HepG2 (cell line): ENCODE results near the gene FGF21. TPM values are rescaled to one million over a fixed set of nuclear protein-coding genes. Genes with fewer than 3 reads are reported as not detected.
A peak's percentile ranks its signal among the peaks of the same experiment; 100 is the strongest.

Source experiments
- ASH2L ChIP-seq: fragments of 300-600, 200-600 bp; sonication (generic); IDR thresholded peaks from 2 replicates; pipeline ENCODE4 v1.7.0; 2017; ENCODE audit warnings: low read depth, mild to moderate bottlenecking, moderate library complexity, mixed read lengths, low read length; ENCODE audit not compliant: insufficient read length
- CC2D1A ChIP-seq: sonication (generic); formaldehyde crosslinking; IDR thresholded peaks from 2 replicates; pipeline ENCODE4 v1.8.1; 2023; ENCODE audit warnings: mild to moderate bottlenecking, missing genetic modification reagents
- CEBPB ChIP-seq: IDR thresholded peaks from 2 replicates; pipeline ENCODE4 v1.6.1; 2011; ENCODE audit warnings: low read depth, low read length, improper control_type of control experiment, borderline replicate concordance
- HHEX ChIP-seq: IDR thresholded peaks from 2 replicates; pipeline ENCODE4 v1.6.1; 2016; ENCODE audit warnings: control low read depth
- MEF2D ChIP-seq: sonication (generic); formaldehyde crosslinking; IDR thresholded peaks from 2 replicates; pipeline ENCODE4 v1.5.1; 2020; ENCODE audit warnings: mild to moderate bottlenecking, missing genetic modification reagents
- MTF1 ChIP-seq: sonication (generic); formaldehyde crosslinking; IDR thresholded peaks from 2 replicates; pipeline ENCODE4 v1.5.0; 2020; ENCODE audit warnings: missing genetic modification reagents
- POGZ ChIP-seq: sonication (generic); formaldehyde crosslinking; IDR thresholded peaks from 2 replicates; pipeline ENCODE4 v1.4.0; 2020; ENCODE audit warnings: mild to moderate bottlenecking, missing genetic modification reagents
- SCMH1 ChIP-seq: sonication (generic); formaldehyde crosslinking; IDR thresholded peaks from 2 replicates; pipeline ENCODE4 v1.9.0; 2021; ENCODE audit warnings: missing genetic modification reagents, mild to moderate bottlenecking, borderline replicate concordance
- ZBTB7B ChIP-seq: sonication (generic); formaldehyde crosslinking; IDR thresholded peaks from 2 replicates; pipeline ENCODE4 v1.4.0; 2020; ENCODE audit warnings: missing genetic modification reagents
- ZMAT3 ChIP-seq: sonication (generic); formaldehyde crosslinking; conservative IDR thresholded peaks from 2 replicates; pipeline ENCODE4 v1.7.0; 2021; ENCODE audit warnings: missing genetic modification reagents
- ZNF17 ChIP-seq: sonication (generic); formaldehyde crosslinking; IDR thresholded peaks from 2 replicates; pipeline ENCODE4 v1.5.0; 2020; ENCODE audit warnings: mild to moderate bottlenecking, missing genetic modification reagents
- ZNF234 ChIP-seq: sonication (generic); formaldehyde crosslinking; conservative IDR thresholded peaks from 2 replicates; pipeline ENCODE4 v1.5.1; 2020; ENCODE audit warnings: mild to moderate bottlenecking, missing genetic modification reagents
- ZNF235 ChIP-seq: sonication (generic); formaldehyde crosslinking; IDR thresholded peaks from 2 replicates; pipeline ENCODE4 v1.8.1; 2023; ENCODE audit warnings: mild to moderate bottlenecking, missing genetic modification reagents, borderline replicate concordance
- ZNF367 ChIP-seq: sonication (generic); formaldehyde crosslinking; IDR thresholded peaks from 2 replicates; pipeline ENCODE4 v1.4.0; 2020; ENCODE audit warnings: missing genetic modification reagents, borderline replicate concordance
- ZNF460 ChIP-seq: sonication (generic); formaldehyde crosslinking; IDR thresholded peaks from 2 replicates; pipeline ENCODE4 v1.5.1; 2020; ENCODE audit warnings: missing genetic modification reagents, mild to moderate bottlenecking, borderline replicate concordance
- ZNF530 ChIP-seq: sonication (generic); formaldehyde crosslinking; IDR thresholded peaks from 2 replicates; pipeline ENCODE4 v1.5.0; 2020; ENCODE audit warnings: low read depth, mild to moderate bottlenecking, missing genetic modification reagents
- ZNF547 ChIP-seq: sonication (generic); formaldehyde crosslinking; IDR thresholded peaks from 2 replicates; pipeline ENCODE4 v1.5.1; 2020; ENCODE audit warnings: mild to moderate bottlenecking, missing genetic modification reagents
- ZNF556 ChIP-seq: sonication (generic); formaldehyde crosslinking; IDR thresholded peaks from 2 replicates; pipeline ENCODE4 v1.4.0; 2020; ENCODE audit warnings: mild to moderate bottlenecking, missing genetic modification reagents, borderline replicate concordance
- polyA plus RNA-seq, 8 experiments: library from polyadenylated mRNA; depleted of rRNA in 3 of 8; stranded (reverse) in 7 of 8; unstranded in 1 of 8; fragments of >200 nt; fragmentation: Illumina TruSeq in 4 of 8; extraction: Trizol in 4 of 8; gene quantifications; 2 replicates each; pipeline versions ENCODE4 v1.2.1 to v1.2.3, GENCODE V29; 2011 to 2016; ENCODE audit warnings: low read depth in 4 of 8, missing spikeins in 1 of 8, mixed read lengths in 1 of 8; ENCODE audit not compliant: insufficient read depth in 1 of 8
- total RNA-seq, 5 experiments: library from RNA; depleted of rRNA; stranded (reverse); fragments of >200 nt; fragmentation: Illumina TruSeq; extraction: Trizol; gene quantifications; 2 replicates each; pipeline ENCODE4 v1.2.3, GENCODE V29; 2016; ENCODE audit warnings: low read depth in 1 of 5
- TF ChIP-seq, protein P1 (sequence below): IDR thresholded peaks from 2 replicates; pipeline ENCODE4 v1.6.1; 2016; ENCODE audit warnings: missing compliant biosample characterization, missing genetic modification reagents, borderline replicate concordance
- TF ChIP-seq, protein P2 (sequence below): sonication (generic); formaldehyde crosslinking; IDR thresholded peaks from 2 replicates; pipeline ENCODE4 v1.4.0; 2020; ENCODE audit warnings: missing genetic modification reagents
- TF ChIP-seq, protein P3 (sequence below): sonication (generic); formaldehyde crosslinking; IDR thresholded peaks from 2 replicates; pipeline ENCODE4 v1.5.1; 2020; ENCODE audit warnings: mild to moderate bottlenecking, moderate library complexity, missing genetic modification reagents
- TF ChIP-seq, protein P4 (sequence below): sonication (generic); formaldehyde crosslinking; IDR thresholded peaks from 2 replicates; pipeline ENCODE4 v1.4.0; 2020; ENCODE audit warnings: missing genetic modification reagents
- TF ChIP-seq, protein P5 (sequence below): sonication (generic); formaldehyde crosslinking; IDR thresholded peaks from 2 replicates; pipeline ENCODE4 v1.8.1; 2023; ENCODE audit warnings: missing genetic modification reagents, inconsistent platforms, borderline replicate concordance

Gene FGF21
- total and polyA plus RNA-seq, 2 of the 13 experiments (the other 11 are each of a cell fraction or from before 2014, with no cell fraction given): 0.17 TPM; not detected in 1

DNA sequence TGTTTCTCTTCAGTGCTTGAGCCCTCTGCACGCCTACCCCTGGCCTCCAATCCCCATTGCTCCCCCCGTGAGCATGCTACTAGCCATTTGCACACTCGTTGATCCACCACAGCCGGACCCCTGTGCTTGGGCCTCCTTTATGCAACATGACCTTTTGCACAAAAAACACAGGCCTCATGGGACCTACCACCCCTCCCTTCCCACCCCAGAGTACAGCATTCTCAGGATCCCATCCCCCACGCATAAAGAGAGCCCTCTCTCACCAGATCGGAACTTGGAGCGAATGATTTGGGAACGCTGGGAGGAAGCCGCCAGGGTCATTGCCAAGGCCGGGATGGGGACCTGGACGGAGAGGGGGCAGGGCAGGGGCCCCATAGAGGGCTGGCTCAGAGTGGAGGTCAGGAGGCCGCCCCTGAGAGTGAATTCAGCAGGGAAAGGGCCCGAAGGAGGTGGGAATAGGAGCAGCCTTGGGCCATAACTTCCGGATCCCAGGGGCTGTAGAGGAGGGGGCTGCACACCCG lies 36.6 kb upstream of the FGF21 start (continued):
- TF ChIP-seq HHEX (no peak), ZNF556 (CRISPR knock-in tag) (peak; percentile 74), CC2D1A (CRISPR knock-in tag) (no peak), MTF1 (no peak), ASH2L (no peak), POGZ (CRISPR knock-in tag) (no peak), ZNF530 (CRISPR knock-in tag) (no peak), ZNF234 (CRISPR knock-in tag) (no peak), ZNF235 (no peak), ZBTB7B (CRISPR knock-in tag) (peak; percentile 88), MEF2D (CRISPR knock-in tag) (no peak; the same call in 1 of the 2 replicates), ZNF17 (no peak), CEBPB (no peak), ZNF367 (CRISPR knock-in tag) (no peak), SCMH1 (no peak), ZNF547 (CRISPR knock-in tag) (0 out of 2 replicates have a peak, but pooled peaks have one; percentile 30), ZMAT3 (CRISPR knock-in tag) (no peak), ZNF460 (CRISPR knock-in tag) (peak; percentile 76; the same call in 1 of the 2 replicates)
- TF ChIP-seq, protein P1, sequence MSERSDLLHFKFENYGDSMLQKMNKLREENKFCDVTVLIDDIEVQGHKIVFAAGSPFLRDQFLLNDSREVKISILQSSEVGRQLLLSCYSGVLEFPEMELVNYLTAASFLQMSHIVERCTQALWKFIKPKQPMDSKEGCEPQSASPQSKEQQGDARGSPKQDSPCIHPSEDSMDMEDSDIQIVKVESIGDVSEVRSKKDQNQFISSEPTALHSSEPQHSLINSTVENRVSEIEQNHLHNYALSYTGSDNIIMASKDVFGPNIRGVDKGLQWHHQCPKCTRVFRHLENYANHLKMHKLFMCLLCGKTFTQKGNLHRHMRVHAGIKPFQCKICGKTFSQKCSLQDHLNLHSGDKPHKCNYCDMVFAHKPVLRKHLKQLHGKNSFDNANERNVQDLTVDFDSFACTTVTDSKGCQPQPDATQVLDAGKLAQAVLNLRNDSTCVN (CRISPR knock-in tag): no peak
- TF ChIP-seq, protein P2, sequence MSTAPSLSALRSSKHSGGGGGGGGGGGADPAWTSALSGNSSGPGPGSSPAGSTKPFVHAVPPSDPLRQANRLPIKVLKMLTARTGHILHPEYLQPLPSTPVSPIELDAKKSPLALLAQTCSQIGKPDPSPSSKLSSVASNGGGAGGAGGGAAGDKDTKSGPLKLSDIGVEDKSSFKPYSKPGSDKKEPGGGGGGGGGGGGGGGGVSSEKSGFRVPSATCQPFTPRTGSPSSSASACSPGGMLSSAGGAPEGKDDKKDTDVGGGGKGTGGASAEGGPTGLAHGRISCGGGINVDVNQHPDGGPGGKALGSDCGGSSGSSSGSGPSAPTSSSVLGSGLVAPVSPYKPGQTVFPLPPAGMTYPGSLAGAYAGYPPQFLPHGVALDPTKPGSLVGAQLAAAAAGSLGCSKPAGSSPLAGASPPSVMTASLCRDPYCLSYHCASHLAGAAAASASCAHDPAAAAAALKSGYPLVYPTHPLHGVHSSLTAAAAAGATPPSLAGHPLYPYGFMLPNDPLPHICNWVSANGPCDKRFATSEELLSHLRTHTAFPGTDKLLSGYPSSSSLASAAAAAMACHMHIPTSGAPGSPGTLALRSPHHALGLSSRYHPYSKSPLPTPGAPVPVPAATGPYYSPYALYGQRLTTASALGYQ (CRISPR knock-in tag): peak; percentile 70; the same call in 1 of the 2 replicates
- TF ChIP-seq, protein P3, sequence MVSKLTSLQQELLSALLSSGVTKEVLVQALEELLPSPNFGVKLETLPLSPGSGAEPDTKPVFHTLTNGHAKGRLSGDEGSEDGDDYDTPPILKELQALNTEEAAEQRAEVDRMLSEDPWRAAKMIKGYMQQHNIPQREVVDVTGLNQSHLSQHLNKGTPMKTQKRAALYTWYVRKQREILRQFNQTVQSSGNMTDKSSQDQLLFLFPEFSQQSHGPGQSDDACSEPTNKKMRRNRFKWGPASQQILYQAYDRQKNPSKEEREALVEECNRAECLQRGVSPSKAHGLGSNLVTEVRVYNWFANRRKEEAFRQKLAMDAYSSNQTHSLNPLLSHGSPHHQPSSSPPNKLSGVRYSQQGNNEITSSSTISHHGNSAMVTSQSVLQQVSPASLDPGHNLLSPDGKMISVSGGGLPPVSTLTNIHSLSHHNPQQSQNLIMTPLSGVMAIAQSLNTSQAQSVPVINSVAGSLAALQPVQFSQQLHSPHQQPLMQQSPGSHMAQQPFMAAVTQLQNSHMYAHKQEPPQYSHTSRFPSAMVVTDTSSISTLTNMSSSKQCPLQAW: 0 out of 2 replicates have a peak, but pooled peaks have one; percentile 46
- TF ChIP-seq, protein P4, sequence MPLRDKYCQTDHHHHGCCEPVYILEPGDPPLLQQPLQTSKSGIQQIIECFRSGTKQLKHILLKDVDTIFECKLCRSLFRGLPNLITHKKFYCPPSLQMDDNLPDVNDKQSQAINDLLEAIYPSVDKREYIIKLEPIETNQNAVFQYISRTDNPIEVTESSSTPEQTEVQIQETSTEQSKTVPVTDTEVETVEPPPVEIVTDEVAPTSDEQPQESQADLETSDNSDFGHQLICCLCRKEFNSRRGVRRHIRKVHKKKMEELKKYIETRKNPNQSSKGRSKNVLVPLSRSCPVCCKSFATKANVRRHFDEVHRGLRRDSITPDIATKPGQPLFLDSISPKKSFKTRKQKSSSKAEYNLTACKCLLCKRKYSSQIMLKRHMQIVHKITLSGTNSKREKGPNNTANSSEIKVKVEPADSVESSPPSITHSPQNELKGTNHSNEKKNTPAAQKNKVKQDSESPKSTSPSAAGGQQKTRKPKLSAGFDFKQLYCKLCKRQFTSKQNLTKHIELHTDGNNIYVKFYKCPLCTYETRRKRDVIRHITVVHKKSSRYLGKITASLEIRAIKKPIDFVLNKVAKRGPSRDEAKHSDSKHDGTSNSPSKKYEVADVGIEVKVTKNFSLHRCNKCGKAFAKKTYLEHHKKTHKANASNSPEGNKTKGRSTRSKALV (CRISPR knock-in tag): no peak
- TF ChIP-seq, protein P5, sequence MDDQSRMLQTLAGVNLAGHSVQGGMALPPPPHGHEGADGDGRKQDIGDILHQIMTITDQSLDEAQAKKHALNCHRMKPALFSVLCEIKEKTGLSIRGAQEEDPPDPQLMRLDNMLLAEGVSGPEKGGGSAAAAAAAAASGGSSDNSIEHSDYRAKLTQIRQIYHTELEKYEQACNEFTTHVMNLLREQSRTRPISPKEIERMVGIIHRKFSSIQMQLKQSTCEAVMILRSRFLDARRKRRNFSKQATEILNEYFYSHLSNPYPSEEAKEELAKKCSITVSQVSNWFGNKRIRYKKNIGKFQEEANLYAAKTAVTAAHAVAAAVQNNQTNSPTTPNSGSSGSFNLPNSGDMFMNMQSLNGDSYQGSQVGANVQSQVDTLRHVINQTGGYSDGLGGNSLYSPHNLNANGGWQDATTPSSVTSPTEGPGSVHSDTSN: no peak
